HG02981 (cell line): ENCODE results near the gene GSAP.
"Not testable (repeated sequence)": the region's sequence is repeated elsewhere in the genome, so short reads cannot be mapped to it uniquely, and the experiment has no call there.

Source experiments
- ATAC-seq: cut with Tn5 transposase; IDR thresholded peaks from one replicate; pipeline ENCODE4 v1.9.1; 2021; ENCODE audit warnings: mild to moderate bottlenecking, moderate library complexity; ENCODE audit not compliant: unreplicated experiment

Gene GSAP

DNA sequence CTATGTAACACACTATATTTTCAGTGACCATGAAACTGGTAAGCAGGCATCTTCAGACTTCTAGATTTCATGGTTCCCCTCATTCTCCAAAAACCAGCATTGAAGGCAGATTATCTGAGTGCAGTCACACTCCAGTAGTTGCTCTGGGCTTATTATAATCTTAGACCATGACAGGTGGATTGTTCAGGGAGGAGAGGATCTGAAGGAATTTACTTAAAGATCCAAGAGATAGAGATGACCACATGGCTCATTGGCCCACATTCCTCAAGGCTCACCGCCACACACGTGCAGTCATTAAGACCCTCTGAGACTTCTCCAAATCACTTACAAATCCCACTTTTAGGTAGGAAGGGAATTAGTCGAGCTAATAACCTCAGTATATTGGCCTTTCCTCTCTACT lies 55.2 kb downstream of the GSAP start:
- ATAC-seq: no peak

DNA sequence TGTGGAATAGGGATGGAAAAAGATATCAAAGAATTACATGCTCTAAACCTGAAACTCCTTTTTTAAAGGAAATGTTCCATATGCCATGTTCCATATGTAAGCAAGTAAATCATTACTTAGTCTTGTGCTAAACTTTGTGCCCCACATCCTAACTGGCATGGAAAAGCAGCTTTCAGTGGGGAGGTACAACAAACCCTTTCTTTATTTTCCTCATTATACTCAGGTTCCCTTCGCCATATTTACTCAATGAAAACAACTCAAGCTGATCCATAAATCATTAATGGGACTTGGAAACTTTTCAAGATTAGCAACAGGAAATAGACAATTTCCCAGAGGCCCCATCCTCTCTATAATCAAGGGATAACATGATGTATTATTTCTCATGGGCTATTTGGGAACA lies 56.0 kb downstream of the GSAP start:
- no peak for ATAC-seq

DNA sequence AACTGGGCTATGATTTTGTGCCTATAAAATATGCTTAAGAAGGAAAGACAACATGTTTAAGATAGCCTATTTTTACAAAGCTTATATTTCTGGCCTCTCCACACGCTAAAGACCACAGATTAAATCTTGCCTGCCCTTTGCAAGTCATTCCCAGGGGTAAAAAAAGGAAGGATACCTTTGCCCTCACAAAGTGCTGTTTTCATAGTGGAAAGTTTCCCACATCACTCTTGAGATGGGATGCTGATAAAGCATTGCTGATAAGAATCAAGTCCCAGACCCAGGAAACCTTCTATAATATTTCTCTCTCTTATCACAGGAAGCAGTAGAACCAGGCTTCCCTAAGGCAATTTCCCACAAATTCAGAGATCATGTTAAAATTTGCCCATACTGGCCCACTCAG lies 56.5 kb downstream of the GSAP start:
- ATAC-seq: no peak

DNA sequence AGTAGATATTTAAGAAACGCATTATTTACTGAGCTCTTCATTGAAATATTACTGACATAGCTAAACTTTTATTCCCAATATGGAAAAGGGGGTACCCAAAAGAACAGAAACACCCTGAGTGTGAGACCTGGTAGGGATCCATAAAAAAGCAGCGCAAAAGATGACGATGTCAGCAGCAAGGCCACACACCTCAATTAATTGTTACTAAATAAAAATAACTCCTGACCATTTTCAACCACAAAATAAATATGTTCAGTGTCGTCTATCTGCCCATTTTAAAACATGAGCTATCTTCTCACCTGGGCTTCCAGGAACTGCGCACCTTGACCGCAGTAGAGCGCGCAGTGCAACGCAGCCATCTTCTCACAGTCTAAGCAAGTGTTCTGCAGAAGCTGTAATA lies 61.2 kb downstream of the GSAP start:
- no peak for ATAC-seq

DNA sequence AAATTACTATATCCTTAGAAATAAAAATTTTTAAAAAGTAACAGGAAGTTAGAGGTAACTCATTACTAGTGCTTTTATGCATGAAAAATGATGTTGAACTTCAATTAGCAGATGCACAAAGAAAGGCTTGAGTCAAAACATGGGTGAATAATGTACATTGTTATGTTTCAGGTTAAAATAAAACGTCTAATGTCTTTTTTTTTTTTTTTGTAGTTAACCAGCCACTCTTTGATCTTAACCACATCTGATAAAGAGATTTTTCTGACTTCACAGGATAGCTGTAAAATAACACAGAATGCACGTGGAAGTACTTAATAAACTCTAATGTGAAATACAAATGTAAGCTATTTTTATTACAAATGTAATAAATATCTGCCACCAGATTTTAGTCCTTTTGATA lies 61.7 kb downstream of the GSAP start:
- no peak for ATAC-seq

DNA sequence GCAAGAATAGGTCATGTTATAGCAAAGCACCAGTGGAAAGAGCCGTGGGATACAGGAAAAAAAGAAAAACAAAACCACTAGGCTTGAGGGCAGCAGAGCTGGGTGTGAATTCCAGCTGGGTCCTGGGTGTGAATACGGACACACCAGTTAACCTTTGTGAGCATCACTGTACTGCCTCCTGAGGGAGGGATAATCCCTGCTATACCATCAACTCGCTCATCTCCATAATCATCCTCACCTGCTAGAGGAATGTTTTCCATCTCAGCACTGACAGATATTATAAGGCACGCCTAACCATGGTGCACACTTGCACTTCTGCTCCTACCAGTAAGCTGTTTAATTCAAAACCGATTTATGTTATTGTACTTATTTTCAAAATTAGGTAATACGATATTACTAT lies 62.2 kb downstream of the GSAP start:
- ATAC-seq: no peak

DNA sequence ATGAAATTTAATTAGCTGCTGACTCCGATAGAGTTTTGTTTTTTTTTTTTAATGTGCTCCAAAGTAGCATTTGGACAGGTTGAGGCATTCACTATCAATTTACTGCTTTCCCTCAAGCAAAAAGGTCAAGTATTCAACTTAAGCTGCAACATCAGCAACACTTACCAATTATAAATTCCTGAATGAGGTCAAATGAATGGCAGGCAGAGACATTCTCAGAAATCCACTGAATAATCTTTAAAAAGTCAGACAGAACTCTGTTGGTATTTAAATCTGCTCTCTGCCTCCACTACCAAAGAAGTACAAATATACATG lies 62.8 kb downstream of the GSAP start:
- no peak for ATAC-seq

DNA sequence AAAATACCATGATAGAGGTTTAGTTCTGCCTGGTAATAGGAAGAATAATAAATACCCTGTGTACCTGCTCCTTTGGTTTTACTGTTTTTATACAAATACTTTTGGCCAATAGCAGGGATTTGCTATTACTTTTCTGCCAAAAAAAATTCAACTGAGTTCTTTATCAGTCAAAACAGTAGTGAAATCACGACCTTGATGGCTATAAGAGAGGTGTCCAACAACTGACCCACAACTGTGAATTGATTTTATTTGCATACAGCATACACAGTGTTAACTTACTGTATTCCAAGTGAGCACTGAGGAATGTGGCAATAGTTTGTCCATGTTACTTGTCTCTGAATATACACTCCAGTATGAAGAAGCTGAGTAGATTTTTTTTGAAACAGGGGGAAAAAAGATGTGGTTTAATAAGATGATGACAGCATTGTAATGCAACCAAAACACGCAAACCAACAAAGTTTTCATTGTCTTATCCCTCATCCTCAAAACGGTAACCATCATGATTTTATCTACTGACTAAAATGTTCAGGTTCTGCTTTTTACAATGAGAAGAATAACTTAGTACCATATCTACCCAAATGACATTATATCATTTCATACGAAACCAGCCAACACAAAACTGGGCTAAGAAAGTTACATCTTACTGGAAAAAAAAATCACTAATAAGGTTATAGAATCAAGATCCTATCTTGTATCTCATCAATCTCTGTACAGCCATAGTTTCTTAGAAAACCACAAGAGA lies 63.3 kb downstream of the GSAP start:
- ATAC-seq: no peak

DNA sequence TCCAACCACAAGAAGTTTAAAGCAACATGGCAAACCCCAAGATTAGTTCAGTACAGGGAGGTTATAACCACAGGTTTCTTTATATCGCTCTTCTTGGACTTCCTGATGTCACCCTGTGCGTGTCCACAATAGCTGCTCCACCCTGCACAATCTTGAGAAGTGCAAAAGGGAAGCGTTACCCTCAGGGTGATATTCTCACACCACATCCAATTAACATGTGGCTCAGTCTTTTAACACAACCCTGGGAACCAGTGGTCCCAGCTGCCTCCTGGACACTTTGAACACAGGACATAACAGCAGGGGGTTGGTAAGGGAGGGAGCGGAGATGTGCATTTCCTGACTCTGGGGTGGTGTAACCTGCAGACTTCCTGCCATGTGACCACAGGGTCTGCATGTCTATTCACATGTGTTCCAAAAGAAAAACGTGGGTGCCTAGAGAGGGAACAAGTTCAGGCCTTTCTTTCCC lies 64.6 kb downstream of the GSAP start:
- peak; percentile 89 for ATAC-seq

DNA sequence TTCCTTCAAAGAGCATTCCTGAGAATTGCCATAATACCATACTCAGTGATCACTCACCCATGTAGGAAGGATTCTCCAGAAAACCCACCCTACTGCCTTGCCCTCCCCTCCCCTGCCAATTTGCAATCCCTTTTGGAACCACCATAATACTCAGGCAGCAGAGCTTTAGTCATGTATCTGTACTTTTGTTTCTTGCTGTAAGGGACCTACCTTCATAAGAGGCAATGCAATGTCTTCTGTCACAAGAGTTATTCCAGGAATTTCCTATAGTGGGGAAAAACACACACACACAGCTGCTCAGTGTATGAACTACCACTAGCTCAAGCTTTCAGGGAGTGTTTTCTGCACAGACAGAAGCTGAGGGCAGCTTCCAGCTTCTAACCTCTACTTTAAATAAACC lies 67.0 kb downstream of the GSAP start:
- ATAC-seq: no peak

DNA sequence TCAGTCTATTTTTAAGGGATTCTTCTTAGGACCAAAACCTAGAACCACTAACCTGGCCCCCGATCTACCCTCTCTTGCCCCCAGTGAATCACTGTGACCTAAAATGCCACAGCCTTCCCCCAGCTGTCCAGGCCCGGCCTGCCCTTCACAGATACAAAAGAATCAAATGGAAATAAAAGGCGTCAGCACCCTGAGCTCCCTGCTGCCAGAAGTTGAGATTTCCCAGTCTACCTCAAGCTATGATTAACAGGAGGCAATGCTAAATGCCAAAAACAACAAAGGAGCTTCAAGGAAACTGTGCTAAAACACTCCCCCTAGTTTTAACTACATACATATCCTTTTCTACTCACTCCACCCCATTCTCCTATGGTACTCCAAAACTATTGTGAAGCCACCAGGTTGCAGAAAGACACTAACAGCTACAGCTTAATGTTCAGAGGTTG lies 67.8 kb downstream of the GSAP start:
- ATAC-seq: no peak

DNA sequence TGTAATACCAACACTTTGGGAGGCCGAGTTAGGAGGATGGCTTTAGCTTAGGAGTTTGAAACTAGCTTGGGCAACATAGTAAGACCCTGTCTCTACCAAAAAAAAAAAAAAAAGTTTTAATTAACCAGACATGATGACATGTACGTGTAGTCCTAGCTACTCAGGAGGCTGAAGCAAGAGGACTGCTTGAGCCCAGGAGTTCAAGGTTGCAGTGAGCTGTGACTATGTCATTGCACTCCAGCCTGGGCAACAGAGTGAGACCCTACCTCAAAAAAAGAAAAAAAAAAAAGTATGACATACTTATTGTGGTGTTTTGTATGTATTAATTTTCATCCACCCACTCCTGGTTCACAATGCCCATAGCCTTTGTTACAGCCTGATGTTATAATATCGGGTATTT lies 69.7 kb downstream of the GSAP start:
- ATAC-seq: no peak

DNA sequence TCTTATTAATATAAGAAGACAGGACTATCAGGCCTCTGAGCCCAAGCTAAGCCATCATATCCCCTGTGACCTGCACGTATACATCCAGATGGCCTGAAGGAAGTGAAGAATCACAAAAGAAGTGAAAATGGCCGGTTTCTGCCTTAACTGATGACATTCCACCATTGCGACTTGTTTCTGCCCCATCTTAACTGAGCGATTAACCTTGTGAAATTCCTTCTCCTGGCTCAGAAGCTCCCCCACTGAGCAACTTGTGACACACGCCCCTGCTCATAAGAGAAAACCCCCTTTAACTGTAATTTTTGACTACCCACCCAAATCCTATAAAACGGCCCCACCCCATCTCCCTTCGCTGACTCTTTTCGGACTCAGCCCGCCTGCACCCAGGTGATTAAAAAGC lies 70.7 kb downstream of the GSAP start:
- not testable (repeated sequence) for ATAC-seq

DNA sequence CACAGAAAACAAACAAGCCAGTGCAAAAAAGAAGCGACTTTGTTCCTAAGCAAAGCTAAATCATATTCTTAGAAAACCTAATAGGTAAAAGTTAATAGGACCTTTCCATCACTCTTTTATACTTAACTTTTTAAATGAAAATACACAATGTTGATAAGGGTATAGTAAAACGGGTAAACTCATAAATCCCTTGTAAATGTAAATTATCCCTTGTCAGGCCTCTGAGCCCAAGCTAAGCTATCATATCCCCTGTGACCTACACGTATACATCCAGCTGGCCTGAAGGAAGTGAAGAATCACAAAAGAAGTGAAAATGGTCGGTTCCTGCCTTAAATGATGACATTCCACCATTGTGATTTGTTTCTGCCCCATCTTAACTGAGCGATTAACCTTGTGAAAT lies 76.4 kb downstream of the GSAP start:
- ATAC-seq: no peak

DNA sequence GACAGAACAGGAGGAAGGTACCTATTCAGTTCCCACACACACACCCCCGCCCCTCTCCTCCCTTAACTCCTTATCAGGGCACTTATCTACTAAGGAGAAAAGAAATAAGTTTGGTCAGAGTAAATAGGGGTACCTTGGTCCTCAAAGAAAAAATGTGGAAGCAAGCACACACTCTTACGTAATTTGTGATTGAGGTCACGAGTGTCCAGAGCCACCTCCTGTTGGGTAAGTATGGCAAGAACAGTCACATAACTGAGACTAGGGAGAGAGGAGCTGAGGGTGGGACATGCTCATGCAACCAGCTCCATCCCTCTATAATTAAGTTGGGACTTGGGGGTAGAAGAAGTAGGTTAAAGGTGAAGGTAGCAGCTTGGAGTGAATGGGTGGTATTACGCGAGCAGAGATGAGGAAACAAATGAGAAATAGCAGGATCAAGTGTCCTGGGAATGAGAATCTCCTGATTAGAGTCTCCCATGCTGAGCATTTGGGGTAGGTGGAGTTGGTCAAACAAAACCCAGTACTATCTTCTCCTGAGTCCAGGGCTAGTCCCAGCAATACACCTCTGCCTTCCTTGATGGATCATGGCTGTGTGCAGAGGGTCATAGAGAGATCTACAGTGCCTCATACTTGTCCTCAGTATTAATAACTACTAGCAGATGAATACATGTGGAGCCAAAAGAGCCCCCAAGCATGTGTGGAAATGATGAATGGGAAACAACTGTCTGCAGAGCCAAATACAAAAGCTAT lies 77.1 kb downstream of the GSAP start:
- ATAC-seq: no peak

DNA sequence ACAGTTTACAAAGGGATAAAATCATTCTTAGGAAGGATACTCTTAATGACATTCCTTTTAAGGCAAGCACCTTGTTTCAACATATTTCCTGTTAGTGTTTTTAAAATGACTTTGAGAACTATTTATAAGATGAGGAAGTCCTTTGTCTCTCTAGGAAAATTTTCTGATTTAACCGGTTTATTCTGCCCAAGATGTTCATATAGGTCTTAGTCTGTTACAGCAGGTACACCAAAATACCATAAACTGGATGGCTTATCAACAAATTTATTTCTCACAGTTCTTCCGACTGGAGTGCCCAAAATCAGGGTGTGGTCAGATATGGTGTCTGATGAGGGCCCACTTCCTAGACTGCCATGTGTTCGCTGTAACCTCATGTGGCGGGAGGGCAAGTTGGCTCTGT lies 77.9 kb downstream of the GSAP start:
- ATAC-seq: no peak

DNA sequence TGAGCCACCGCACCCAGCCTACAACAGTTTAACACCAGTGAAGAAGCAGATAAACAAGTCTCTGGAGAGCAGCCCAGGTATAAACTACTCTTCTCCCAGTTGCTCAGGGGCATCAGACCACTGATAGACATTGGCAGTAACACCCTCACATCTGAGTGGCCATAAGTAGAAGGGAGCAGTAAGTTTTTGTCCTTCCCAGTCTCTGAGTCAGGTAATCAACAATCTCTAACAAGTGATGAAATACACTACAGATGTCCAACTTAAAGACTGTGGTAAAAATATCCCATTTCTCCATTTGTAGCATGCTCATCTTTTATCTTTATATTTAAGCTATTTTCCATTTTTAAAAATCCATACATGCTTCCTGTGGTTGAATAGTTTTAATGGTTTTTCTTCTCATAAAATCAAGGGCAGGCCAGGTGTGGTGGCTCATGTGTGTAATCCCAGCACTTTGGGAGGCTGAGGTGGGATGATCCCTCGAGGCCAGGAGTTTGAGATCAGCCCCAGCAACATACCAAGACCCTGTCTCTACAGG lies 78.6 kb downstream of the GSAP start:
- no peak for ATAC-seq

DNA sequence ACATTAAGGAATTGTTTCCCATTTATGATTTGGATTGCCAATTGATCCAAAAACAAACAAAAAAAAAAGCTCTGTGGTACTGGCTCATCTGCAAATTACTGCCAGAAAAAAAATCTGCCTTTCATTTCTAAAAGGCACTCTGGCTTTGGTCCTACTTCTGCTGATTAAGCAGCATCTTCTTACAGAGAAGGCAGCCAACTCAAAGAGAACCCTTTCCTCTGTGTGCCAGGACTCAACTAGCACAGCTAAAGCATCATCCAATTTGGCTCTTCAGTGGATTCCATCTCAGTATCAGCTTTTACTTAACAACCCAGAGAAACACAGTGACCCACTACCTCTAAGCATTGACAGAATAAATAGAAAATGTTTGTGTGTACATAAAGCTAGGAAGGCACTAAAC lies 80.6 kb downstream of the GSAP start:
- no peak for ATAC-seq

DNA sequence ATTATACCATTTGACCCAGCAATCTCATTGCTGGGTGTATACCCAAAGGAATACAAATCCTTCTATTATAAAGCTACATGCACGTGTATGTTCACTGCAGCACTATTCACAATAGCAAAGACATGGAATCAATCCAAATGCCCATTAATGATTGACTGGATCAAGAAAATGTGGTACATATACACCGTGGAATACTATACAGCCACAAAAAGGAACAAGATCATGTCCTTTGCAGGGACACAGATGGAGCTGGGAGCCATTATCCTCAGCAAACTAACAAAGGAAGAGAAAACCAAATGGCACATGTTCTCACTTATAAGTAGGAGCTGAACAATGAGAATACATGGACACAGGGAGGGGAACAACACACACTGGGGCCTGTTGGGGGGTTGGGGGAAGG lies 82.1 kb downstream of the GSAP start:
- not testable (repeated sequence) for ATAC-seq

DNA sequence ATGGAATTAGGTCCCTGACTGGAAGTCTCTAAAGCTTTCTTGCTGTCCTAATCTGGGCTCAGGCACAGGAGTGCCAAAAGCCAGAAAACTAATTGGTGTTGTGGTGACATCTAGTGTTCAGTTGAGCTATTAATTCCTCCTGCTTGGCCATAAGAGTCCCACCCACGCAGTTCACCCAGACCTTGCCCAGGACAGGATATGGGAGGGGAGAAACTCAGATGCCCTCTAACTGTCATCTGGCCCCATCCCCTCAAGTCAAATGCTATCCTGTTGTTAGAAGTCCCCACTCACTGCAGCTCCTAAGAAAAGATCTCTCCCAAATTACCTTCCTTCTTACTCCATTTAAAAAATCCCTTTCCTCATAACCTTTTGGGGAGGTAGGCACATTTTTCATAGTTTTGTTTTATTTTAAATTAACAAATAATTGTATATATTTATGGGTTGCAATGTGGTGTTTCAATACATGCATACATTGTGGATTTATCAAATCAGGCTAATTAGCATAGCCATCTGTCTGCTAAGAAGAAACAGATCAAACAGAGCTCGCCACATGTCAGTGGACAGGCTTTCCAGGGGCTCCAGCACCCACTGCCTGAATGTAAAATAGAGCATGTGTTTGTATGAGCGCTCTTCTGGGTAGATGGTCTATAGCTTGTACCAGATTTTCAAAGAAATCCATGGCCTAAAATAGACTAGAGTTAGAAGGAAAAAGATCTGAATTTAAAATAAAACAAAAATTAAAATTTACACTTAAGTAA lies 84.0 kb downstream of the GSAP start:
- peak; percentile 72 for ATAC-seq

DNA sequence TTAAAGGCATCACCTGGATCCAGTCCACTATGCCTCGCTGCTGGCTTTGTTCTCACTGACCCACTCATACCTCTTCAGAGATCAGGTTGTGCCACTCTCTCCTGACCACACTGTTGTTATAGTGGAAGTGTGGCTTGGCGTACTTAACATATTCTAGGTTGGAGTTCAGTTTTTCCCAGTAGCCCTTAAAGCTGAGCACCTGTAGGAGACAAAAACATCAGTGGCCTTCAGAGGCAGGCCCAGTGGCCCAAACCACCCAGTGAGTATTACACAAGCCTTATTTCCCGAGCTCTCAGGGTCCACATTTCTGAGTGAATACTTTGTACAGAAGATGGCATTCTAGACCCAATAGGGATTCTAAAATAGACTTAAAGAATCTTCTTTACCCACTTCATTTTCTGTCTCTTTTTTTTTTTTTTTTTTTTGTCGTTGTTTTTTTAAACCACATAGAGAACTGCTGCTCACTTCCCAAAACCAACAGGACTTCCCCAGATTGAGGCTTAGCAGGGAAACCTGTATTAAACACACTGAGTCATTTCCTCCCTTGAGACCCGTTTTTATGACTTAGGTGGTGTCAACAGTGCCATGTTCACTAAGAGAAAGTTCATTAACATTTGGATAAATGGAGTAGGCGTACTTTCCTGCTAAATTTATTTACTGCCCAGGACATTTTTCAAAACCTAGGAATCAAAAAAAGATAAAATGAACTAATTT lies 85.8 kb downstream of the GSAP start:
- ATAC-seq: peak; percentile 53
